Tibial artery (tissue), 4 donors: Measurements from ENCODE around the gene CDK6.

Experiments
- DNase-seq, 2 donors: peaks; one replicate each; pipeline ENCODE4 v3.0.0-alpha.2; 2019
- H3K27ac ChIP-seq, 2 donors: fragments of 200-600 bp; sonication (generic) in 1 of 2; 1 replicate in 1 of 2; 2 replicates in 1 of 2; pipeline ENCODE4 v1.5.1; 2018 to 2019; ENCODE audit warnings: mild to moderate bottlenecking in 1 of 2
- H3K27me3 ChIP-seq, 2 donors: fragments of 200-600 bp; sonication (generic) in 1 of 2; one replicate each; pipeline versions ENCODE4 v1.5.1 to v1.6.0; 2016 to 2019
- H3K36me3 ChIP-seq, 3 donors: fragments of 200-600 bp; sonication (generic) in 2 of 3; one replicate each; pipeline ENCODE4 v1.5.1; 2016 to 2019; ENCODE audit warnings: mild to moderate bottlenecking in 2 of 3
- H3K4me1 ChIP-seq, 4 donors: fragments of 200-600 bp; sonication (generic) in 2 of 4; 1 replicate in 3 of 4; 2 replicates in 1 of 4; pipeline ENCODE4 v1.5.1; 2016 to 2019
- H3K4me3 ChIP-seq, 2 donors: fragments of 200-600 bp; sonication (generic) in 1 of 2; 1 replicate in 1 of 2; 2 replicates in 1 of 2; pipeline ENCODE4 v1.5.1; 2018 to 2019; ENCODE audit warnings: mild to moderate bottlenecking in 2 of 2
- H3K9me3 ChIP-seq, 3 donors: fragments of 200-600 bp; sonication (generic) in 1 of 3; one replicate each; pipeline ENCODE4 v1.5.1; 2016 to 2019
- CTCF ChIP-seq, 2 experiments: fragments of 200-600 bp in 1 of 2; fragments of 450-650 bp in 1 of 2; IDR thresholded peaks; one replicate each; pipeline ENCODE4 v1.5.1; 2017 to 2019; ENCODE audit warnings: antibody characterized with exemption in 2 of 2, mild to moderate bottlenecking in 1 of 2, moderate library complexity in 1 of 2
- intact Hi-C: fragments of 100-400 bp; cut with DNase I; formaldehyde crosslinking; loops from one replicate; pipeline ENCODE4 v1.15.0; 2023; ENCODE audit warnings: low total_unique reads

The CDK6 gene

DNA sequence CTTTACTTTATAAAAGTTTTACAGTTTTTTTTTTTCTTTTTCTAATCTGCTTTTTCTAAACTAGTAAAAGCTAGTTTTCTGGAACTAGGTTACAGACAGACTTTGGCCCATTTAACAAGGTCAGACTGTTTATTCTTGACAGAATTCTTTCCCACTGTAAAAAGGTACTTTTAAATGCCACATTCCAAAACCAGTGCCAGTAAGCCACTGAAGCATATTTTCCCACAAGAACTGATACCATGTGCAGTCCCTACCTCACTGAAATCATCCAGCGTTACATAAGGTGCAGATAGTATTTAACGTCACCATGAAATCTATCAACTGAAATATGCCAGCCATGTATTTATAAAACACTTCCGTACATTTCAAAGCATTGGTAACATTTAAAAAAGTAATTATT, 121.6 kb downstream of the CDK6 start:
- H3K9me3 ChIP-seq, result no peaks in the 10 kb centered on the region
- no peak for TF ChIP-seq CTCF (IDR thresholded peaks at IDR 0.05)
- intact Hi-C loops, result loop anchor here (10.0 kb wide), 1 partner anchor 50 kb away; no protein-coding TSS in a partner anchor
- H3K4me3 ChIP-seq, result no peak overlapping the region
- no peaks in the 10 kb centered on the region for H3K36me3 ChIP-seq
- no peaks in the 10 kb centered on the region for H3K27me3 ChIP-seq
- no peak for DNase-seq
- peak overlapping the region; percentile 44 to 89 for H3K27ac ChIP-seq
- peaks cover 0 to 46% (median 8%) of the 10 kb centered on the region in 4 donors for H3K4me1 ChIP-seq

- no peak overlapping the region for H3K4me3 ChIP-seq
- no peaks in the 10 kb centered on the region for H3K36me3 ChIP-seq
- intact Hi-C loops, result loop anchor here (10.0 kb wide), 1 partner anchor 51 kb away; no protein-coding TSS in a partner anchor
- no peaks in the 10 kb centered on the region for H3K27me3 ChIP-seq
- peaks cover 0 to 43% (median 8%) of the 10 kb centered on the region in 4 donors for H3K4me1 ChIP-seq
- H3K27ac ChIP-seq, result peak overlapping the region; percentile 44 to 89
- no peak for DNase-seq
- H3K9me3 ChIP-seq, result no peaks in the 10 kb centered on the region
- TF ChIP-seq CTCF (IDR thresholded peaks at IDR 0.05), result no peak
Measured at GRCh38 chr7:92714280-92714679, 122.1 kb downstream of the CDK6 start.

- Histone ChIP-seq H3K27ac (no peak overlapping the region), H3K36me3 (no peaks in the 10 kb centered on the region), H3K9me3 (no peaks in the 10 kb centered on the region), H3K4me3 (no peak overlapping the region), H3K27me3 (no peaks in the 10 kb centered on the region), H3K4me1 (peaks cover 0 to 15% (median 2%) of the 10 kb centered on the region in 4 donors)
- intact Hi-C loops, result loop anchor here (10.0 kb wide), 1 partner anchor 55 kb away; no protein-coding TSS in a partner anchor
- no peak for DNase-seq
- no peak for TF ChIP-seq CTCF (IDR thresholded peaks at IDR 0.05)
Measured at GRCh38 chr7:92709912-92710311, 126.5 kb downstream of the CDK6 start.

DNA sequence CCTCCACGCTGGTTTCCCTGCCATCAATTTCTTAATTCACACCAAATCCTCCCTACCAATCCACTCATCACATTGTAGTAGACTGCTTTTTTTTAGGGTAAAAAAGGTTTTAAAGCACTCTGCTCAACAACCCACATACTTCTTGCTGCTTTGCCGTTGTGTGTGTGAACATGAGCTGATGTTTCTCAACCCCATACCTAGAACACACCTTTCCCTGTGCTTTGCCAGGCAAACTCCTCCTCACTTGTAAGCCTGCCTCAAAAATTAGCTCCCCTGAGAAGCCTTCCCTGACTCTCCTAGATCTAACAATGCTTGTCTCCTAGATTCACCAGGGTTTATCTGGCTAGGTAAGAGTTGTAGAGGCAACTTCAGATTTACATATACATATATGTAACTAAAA, 127.2 kb downstream of the CDK6 start:
- H3K27me3 ChIP-seq, result no peaks in the 10 kb centered on the region
- H3K9me3 ChIP-seq, result no peaks in the 10 kb centered on the region
- no peak overlapping the region for H3K27ac ChIP-seq
- peaks cover 0 to 7% (median 2%) of the 10 kb centered on the region in 4 donors for H3K4me1 ChIP-seq
- intact Hi-C loops, result no loop called here
- H3K4me3 ChIP-seq, result no peak overlapping the region
- no peak for TF ChIP-seq CTCF (IDR thresholded peaks at IDR 0.05)
- no peaks in the 10 kb centered on the region for H3K36me3 ChIP-seq
- DNase-seq, result no peak

GRCh38 chr7:92708111-92709042, 128.0 kb downstream of the CDK6 start:
- intact Hi-C loops, result no loop called here

More at GRCh38 chr7:92708111-92709042, 128.0 kb downstream of the CDK6 start:
- Histone ChIP-seq H3K36me3 (no peaks in the 10 kb centered on the region), H3K9me3 (no peaks in the 10 kb centered on the region), H3K4me3 (no peak overlapping the region), H3K27ac (no peak overlapping the region), H3K4me1 (no peaks in the 10 kb centered on the region), H3K27me3 (no peaks in the 10 kb centered on the region)
- TF ChIP-seq CTCF (IDR thresholded peaks at IDR 0.05), result no peak
- no peak for DNase-seq
